Measurements from ENCODE around the gene MAST2.

GRCh38 chr1:45834689-45835088 is 31.3 kb downstream of the MAST2 start:
- no peak for TF ChIP-seq CTCF (IDR thresholded peaks at IDR 0.05)
- no peak for TF ChIP-seq POLR2A (IDR thresholded peaks at IDR 0.05)

All from lower leg skin (tissue), 3 donors.